ENCODE measurements around the gene MGA.
A peak's percentile ranks its signal among the peaks of the same experiment; 100 is the strongest.

The MGA gene

DNA sequence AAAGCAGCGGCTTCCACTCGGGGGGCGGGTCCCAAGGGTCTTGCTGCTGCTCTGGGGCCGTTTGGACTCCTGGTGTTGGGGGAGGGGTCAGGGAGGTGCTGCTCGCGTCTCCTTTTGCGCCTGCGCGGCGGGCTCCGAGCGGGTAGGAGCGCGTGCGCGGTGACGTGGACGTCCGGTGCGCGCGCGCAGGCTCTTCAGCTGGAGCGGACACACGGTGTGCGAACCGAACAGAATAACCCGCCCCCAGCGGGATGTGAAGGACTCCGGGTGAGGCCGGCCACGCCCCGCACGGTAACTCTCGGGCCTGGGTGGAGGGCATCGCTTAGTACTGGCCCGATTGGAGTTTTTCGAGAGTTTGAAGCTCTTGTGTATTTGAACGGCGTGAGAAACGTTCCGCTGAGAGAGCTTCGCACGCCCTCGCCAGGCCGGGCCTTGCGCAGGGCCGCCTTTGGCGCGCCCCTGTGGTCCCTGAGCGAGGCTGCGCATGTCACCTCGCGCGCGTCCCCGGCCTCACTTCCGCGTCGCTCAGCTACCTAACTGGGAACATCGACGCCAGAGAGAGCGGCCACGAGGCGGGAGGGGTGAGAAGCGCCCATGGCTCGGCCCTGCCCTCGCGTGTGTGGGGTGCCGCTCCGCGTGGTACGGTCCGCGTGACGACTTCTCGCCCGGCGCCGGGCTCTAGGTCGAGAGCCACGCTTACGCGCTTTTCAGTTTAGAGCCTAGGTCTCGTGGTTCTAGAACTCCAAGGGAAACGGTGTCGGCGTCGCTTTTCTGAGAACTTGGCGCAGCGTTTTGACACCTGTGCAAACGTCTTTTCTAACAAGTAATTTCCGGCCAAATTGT, at the start of gene MGA:
MGA (plus strand) TSS at position 171 of the 843 bp plus-strand sequence.
- peak; percentile 87 to 90 for DNase-seq

DNA sequence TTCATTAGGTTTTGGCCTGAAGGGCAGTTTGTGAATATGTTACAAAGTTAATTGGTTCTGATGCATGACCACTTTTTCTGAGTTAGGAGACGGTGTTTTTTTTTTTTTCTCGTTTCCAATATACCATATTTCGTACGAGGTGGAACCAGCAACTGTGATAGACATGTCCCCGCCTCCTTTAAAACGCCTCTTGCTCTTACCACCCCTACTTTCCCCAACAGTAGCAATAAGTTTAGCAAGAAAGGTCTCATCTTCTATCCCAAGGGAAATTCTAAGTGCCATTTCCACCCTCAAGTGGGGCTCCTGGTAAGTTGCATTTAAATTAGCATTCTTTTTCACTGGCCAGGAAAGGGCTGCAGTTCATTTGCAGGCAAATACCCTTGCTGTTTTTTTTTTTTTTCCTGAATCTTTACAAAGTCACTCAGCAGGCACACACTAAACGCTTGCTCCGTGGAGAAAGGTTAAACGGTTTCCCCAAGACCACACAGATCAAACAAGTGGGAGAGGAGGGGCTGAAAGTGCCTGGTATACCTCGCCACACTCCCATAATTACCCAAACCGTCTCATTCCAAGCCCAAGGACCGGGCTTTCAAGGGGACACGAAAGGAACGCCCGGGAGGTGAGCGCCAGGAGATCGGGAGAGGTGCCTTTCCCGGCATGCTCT, 39.5 kb upstream of the MGA start:
- DNase-seq: no peak

DNA sequence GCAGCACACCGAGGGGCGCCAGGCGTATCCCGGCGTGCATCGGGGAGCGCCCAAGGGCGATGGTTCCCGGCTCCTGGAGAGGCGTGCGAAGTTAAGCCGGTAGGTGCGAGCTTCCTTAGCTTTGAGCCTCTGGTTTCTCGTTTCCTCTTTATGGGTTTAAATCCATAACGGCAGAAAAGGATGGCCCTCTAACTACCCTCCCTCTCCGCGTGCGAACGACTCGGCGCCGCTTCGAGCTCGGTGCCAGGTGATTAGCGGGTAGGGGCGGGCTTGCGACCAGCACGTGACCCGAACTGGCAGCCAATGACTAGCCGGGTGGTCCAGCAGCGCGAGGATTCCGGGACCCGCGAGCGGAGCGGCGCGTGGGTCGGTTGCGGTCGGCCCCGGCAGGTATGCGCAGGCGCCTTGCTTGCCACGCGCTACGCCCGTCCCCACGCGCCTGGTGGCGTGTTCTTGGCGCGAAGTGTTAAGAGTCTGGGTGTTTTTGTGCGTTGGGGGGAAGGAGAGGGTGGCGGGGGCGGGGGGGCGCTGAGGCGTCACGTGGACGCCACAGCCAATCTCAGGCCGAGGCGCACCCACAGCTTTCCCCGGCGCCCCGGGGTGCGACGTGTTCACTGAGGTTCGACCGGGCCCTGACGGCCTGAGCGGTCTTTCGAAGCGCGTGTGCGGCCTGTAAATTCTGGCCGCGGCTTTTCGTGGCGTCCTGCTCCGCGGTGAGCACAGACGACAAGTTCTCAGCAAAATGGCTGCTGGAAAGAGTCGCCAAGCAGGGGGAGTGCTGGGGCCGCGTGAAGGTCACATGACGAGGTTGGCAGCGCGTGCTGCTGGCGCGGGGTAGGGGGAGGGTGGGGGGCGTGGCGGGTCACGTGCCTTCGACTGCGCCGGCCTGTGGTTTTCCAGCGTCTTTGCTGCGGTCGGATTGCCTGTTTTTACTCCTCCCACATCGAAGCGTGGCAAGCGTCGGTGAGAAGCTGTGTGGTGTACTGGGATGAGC, 38.7 kb upstream of the MGA start:
- DNase-seq: peak; percentile 73 to 79

DNA sequence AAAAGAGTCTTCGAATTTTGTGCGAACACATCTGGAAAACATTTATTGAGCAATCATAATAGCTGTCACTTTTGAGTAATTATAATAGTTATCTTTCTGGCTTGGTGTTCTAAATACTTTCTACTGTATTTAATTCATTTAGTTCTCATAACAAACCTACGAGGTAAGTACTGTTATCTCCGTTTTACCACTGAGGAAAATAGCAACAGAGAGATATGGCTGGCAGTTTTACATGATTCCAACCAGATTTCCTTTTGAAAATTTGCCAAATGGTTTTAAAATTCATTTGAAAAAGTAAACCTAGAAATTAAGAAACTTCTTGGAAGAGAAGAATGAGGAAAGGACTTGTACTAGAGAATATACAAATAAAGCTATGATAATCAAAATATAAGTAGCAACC, 37.3 kb upstream of the MGA start:
- DNase-seq: no peak

DNA sequence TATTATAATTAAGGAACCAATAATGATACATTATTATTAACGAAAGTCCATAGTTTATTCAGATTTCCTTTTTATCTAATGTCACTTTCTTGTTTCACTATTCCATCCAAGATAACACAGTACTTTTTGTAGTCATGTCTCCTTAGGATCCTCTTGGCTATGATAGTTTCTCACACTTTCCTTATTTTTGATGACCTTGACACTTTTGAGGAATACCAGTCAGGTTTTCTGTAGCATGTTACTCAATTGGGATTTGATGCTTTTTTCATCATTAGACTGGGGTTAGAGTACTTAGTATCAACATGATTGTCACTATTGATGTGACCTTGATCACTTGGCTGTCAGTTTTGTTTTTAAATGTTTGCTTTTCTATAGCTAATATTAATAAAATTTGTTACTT, 33.0 kb upstream of the MGA start:
- DNase-seq: no peak

DNA sequence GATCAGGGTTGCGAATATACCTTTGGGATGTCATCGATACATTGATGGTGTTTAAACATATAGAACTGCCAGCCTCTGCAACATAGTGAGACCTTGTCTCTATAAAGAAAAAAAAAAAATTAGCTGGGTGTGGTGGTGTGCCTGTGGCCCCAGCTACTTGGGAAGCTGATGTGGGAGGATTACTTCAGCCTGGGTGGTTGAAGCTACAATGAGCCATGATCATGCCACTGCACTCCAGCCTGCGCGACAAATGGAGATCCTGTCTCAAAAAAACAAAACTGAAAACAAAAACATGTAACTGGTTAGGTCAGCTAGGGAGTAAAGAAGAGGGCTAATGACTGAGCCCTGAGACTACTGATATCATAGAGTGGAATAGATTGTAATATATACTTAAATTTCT, 30.7 kb upstream of the MGA start:
- DNase-seq: no peak

DNA sequence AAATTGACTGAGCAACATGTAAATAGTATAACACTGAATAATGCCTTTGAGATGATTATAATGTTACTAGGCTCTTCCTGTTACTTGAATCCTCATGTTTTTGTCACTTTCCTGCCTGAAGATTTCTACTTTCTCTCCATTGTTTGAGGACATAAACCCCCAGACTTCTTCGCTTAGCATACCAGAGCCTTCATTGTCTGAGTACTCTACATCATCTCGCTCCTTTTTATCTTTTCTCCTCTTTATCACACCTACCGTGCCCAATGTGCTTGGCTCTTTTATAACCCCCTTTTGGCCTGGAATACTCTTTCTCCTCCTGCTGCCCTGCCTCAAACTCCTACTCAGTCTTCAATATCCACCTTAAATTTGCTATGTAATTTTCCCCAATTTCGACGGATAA, 30.3 kb upstream of the MGA start:
- DNase-seq: no peak

DNA sequence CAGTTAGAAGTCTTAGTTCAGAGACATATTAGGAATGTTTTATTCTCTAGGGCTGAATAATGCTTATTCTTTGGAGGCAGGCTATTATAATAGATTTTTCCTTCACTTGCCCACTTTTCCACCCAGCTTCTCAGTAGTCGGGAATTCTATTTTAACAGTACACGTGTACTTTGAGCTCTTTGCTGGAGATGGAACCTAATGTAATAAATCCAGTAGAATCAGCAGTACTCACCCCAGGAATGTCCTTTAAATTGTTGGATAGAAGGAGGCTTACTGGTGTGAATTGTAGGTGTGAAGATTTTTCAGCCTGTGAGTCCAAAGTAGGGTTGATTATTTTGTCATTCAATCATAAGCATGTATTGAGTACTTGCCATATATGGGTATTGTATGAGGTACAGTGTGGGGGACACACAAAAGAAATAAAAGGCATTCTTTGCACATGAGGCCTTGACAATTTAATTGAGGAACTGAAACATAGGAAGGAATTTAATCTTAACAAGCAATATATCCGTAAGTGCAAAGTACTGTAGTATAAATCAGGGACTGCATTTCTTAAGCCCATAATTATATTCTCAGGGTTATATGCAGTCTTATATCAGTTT, 29.5 kb upstream of the MGA start:
- DNase-seq: no peak

DNA sequence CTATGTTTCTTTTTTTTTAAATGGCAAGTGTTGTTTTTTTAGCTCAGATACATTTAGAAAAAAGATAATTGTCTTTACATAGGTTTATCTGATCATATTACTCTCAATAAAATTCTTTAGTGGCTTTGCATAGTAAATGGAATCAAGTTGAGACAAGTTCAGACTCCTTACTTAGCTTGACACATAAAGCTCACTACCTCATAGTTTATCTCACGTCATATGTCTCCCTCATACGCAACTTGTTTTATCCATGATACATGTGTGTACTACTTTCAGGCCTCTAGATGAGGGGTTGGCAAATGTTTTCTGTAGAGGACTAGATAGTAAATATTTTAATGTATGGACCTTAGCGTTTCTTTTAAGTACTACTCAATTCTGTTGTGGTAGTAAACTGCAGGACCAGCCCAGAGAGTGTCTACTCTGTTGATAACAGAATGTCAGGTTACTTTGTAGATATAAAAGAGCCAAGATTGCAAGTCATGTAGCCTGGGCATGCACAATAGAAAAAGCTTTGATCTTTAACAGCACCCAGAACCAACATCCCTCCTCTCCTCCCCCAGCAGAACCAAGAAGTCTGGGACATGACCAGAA, 28.2 kb upstream of the MGA start:
- DNase-seq: no peak

DNA sequence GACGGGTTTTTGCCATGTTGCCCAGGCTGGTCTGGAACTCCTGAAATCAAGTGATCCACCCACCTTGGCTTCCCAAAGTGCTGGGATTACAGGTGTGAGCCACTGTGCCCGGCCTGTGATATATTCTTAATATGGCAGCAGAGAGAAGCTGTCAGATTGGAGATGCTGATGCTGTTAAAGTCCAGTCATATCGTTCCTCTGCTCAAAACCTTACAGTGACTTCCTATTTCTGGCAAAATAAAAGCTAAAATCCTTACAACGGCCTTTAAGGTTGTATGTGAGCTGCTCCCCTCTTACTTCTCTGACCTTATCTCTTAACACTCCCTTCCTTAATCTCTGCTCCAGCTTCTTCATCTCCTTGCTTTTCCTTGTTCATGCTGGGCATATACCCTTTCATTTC, 26.6 kb upstream of the MGA start:
- DNase-seq: no peak

DNA sequence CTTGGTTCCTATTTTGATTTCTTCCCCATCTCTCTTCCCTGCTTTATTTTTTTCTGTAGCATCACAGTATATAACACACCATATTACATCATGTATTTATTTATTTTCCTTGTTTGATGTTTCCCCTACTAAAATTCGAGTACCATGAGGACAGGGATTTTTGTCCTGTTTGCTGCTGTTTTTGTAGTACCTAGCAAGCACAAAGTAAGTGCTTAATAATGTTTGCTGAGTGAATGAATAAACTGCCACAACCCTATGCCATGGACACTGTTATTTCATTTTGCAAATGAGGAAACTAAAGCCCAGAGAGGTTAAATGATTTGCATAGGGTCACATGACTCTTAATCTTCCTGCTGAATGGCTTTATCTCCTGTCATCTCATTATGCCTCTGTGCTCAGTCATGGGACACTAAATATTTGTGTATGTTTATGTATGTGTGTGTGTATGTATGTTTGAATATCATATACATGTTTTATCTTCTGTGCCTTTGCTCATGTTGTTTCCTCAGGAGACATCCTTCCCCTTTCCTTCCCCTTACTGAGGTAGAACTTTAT, 26.1 kb upstream of the MGA start:
- no peak for DNase-seq

DNA sequence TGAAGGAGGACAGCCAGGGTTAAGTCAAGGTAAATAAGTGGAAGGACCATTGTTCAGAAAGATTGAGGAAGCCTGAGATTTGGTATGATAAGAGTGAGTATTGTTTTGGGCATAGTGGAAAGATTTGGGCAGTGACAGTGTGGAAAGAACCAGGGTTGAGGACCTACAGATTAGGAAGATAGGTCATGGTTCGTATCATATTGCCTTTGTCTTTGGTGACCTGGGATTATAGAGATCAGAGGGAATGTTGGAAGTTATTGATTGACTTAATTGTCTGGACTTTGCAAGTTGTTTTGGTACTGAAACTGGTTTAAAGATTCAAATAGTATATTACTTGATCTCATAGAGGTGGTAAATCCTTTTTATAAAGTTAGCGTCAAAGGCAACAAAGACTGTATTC, 23.1 kb upstream of the MGA start:
- DNase-seq: no peak

DNA sequence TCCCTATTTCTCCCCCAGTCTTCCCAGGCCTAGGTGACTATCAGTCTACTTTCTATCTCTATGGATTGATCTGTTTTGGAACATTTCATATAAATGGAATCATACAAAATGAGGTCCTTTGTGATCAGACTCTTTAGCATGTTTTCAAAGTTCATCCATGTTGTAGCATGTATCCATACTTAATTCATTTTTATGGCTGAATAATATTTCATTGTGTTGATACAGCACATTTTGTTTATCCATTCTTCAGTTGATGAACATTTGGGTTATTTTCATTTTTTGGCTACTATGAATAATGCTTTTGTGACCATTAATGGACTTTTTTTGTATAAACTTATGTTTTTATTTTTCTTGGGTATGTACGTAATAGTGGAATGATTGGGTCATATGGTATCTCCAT, 19.2 kb upstream of the MGA start:
- DNase-seq: no peak

DNA sequence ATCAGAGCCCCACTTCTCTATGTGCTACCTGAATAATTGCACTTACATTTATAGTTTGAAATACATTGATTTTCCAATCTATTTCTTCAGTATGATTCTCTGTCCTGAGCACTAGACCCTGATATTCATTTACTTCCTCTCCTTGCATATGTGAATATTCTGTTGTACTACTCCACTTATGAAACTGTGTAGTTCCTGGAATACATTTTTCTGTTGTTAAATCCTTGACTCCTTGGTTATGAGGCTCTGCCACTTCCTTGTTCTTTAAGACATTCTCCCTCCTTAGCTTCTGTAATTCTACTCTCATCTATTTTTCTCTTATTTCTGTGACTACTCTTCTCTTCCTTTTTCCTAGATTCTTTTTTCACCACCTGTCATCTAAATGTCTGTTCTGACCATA, 12.9 kb upstream of the MGA start:
- no peak for DNase-seq

DNA sequence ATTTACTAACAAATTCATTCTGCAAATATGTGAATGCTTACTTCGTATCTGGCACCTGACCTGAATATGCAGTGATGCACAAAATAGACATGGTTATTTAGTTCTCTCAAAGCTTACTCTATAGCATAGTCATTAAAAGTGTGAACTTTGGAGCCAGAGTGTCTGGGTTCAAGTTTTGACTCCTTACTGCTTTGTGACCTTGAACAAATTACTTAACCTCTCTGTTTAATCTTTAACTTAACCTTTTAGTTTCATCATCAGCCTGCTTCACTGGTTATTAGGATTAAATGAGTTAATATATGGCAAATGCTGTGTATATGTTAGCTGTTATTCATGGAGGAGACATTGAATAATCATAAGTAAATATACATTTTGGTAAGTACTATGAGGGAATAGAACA, 12.1 kb upstream of the MGA start:
- DNase-seq: no peak

DNA sequence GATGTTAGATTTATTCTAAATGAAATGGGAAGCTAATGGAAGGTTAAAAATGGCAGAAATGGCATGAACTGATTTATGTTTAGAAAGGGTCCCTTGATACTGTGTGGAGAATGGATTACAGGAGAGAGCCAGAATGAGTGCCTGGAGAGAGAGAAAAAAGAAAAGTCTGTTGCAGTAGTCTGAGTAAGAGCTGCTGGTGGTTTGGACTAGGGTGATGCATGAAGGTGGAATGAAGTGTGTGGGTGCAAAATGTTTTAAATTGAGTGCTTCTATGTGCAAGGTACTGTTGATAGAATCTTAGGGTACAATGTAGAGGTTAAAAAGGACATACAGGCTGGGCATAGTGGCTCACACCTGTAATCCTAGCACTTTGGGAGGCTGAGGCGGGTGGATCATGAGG, 11.4 kb upstream of the MGA start:
- no peak for DNase-seq

DNA sequence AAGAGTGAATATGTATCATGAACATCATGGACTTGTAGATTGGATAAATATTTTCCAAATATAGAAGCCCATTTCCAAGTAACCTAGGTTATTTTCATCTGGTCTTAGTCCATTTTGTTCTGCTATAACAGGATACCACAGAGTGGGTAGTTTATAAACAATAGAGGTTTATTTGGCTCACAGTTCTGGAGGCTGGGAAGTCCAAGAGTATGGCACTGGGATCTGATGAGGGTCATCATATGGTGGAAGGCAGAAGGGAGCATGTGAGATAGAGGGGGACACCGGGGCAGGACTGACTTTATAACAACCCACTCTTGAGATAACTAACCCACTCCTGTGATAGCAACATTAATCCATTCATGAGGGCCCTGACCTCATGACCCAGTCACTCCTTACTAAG, 9.4 kb upstream of the MGA start:
- DNase-seq: no peak

DNA sequence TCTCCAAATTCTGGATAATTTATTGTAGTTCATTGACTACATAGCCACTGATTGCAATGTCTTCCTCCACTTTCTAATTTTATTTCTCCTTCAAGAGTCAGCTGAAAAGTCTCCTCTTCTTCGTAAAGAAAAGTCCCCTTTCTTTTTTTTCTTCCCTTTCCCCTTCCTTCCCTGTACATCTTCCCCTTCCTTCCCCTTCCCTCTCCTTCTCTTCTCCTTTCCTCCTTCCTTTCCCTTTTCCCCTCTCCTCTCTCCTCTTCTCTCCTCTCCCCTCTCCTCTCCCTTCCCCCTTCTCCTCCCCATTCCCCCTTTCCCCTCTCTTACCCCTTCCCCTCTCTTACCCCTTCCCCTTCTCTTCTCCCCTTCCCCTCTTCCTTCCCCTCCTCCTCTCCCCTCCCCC, 8.8 kb upstream of the MGA start:
- DNase-seq: no peak

DNA sequence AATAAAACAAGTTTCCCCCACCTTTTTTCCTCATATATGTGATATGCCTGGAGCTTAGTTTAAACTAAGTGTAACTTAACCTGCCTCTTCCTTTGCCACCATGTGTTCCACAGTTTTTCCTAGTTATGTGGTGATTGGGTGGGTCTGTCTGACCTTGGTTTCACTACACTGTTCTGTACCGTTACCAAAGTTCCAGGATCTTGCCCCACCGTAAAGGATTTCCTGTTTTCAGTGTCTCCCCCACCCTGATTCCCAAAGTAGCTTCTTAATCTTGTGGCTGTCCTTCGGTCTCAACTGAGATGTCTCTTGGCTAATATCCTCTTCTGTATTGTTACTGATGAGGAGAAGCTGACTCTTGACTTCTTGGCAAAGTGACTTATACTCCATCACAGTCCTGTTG, 6.4 kb upstream of the MGA start:
- no peak for DNase-seq

DNA sequence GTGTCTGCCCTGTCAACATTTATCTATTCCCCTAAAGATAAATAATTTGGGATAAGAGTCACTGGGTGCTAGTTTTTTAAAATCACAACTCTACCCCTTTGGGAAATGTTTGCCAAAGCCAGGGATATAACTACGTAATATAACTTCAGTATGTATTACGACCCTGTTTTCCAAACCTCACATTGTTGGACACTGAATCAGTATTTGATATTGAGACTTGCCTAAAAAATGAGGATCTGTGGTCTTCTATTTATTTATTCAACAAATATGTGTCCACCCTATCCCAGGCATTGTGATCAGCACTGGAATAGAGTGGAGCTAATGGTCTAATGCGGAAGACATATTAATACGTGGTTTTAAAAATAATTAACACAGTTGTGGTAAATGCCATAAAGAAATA, 4.5 kb upstream of the MGA start:
- DNase-seq: no peak

DNA sequence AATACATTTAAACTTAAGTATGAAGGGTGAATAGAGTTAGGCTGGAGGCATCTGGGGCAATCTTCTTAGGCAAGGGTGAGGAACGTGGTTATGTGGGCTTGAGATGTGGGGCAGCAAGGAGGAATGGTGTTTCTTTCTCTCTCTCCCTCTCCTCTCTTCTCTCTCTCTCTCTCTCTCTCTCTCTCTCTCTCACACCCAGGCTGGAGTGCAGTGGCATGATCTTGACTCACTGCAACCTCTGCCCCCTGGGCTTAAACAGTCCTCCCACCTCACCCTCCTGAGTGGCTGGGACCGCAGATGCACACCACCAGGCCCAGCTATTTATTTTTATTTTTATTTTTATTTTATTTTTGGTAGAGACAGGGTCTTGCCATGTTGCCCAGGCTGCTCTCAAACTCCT, 4.0 kb upstream of the MGA start:
- DNase-seq: no peak

DNA sequence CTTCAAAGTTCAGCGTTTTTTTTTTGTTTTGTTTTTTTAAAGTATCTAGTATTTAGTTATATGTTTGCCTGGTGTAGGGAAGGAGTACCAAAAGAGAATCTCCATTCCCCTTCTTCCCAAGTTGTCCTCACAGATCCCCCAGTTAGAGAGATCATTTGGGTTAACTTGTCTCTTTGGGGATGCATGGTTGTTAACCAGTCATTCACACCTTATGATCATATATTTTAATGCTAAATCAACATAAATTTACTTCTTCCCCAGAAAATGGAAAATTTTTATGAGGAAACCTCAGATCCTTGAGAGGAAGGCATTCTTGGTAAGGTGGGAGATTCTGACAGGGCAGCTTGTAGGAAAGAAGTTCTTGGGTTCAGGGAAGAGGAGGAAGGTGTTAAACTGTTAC, 1.5 kb upstream of the MGA start:
- DNase-seq: no peak

Measured in activated CD4-positive, alpha-beta T cell treated with anti-CD3 and anti-CD28 coated beads, Interleukin-2, amount 50 U/mL, for 48 hours (primary cell).